Left renal pelvis (tissue), 4 donors: ENCODE data around the gene RRAD. TPM values are rescaled to one million over a fixed set of nuclear protein-coding genes. Genes with fewer than 3 reads are reported as not detected.
"Not testable (repeated sequence)": the region's sequence is repeated elsewhere in the genome, so short reads cannot be mapped to it uniquely, and the experiment has no call there.

Source experiments
- DNase-seq, 4 donors: peaks; one replicate each; pipeline ENCODE4 v3.0.0-alpha.2; 2013; ENCODE audit warnings: low read depth in 4 of 4, low spot score in 3 of 4
- polyA plus RNA-seq, 4 donors: library from polyadenylated mRNA; unstranded; fragments of 120-200 nt; gene quantifications; one replicate each; pipeline ENCODE4 v1.2.1, GENCODE V29; 2013; ENCODE audit not compliant: insufficient read length in 4 of 4

The RRAD gene
- polyA plus RNA-seq, 4 donors: 1.2 to 5.4 (median 2.1) TPM

DNA sequence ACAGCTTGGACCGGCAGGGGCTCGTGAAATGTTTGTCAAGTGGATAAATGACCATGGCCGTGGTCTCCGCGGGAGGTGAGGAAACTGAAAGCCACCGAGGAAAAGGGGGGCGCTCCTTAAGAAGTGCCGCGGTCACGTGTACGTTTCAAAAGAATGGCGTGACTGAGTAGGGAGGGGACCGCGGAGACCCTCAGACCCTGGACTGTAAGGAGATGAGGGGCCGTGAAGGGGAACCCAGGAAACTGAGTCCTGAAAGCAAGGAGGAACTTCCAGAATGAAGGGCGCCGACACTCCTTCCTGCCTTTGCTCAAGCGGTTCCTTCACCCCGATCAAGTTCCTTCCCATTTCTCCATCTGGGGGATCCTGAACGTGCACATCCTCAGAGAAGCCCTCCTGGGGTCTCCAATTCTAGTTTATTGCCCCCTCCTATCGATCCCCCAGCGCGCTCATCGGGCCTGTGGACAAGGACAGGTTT lies 9.5 kb upstream of the RRAD start:
- DNase-seq: not testable (repeated sequence)

DNA sequence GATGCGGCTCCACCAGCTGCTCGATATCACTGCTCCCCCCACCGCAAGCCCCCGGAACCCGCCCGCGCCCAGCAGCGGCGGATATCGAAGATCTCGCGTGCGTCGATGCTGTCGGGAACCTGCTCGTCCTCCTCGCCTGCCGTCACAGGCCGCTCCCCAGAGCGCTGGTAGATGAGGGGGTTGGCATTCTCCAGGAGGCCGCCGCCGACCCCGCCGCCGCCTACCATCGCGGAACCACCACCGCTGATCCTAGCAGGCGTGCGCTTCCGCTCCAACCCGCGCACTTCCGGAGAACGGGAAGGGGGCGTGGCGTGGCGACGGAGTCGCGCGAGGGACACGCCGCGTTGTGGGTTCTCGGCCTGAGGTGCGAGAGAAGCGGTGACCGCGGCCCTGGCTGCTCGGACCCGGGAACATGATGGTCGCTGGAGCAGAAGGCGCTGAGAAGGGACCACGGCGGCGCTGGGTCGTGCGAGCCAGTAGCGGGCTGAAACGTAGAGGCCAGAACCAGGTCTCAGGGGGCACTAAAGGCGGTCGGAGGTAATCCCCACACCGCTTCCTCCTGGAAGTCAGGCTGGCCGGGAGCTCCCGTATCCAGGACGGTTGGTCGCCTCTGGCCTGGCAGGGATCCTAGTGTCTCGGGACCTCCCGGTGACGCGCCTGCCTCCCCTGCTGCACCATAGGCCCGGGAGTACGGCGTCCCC lies 9.0 kb upstream of the RRAD start, which contains the start of gene CIAO2B:
Gene CIAO2B, minus strand, starts transcription at position 265 of the 701 bp plus-strand sequence. Its CDS starts 38 bp downstream, at position 227.
- DNase-seq: peak; percentile 69 to 81 (median 78)

- DNase-seq: no peak
Measured at GRCh38 chr16:66933776-66934137, 8.4 kb upstream of the RRAD start.

- DNase-seq: no peak
Measured at GRCh38 chr16:66932076-66932475, 6.7 kb upstream of the RRAD start.

DNA sequence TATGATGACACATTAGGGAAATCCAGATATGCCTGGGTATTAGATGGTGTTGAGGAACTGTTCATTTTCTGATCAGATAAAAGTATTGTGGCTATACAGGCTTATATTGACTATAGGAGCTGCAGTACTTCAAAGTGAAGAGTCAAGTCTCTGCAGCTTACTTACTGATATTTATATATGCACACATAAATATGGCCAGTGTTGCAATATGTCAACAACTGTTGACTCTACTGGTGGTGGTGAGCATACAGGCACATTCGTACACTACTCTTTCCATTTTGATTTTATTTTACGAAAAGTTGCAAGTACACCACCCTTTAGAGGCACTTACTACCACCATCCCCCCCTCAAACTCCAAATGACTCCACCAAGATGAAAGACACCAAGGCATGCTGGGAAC lies 6.3 kb upstream of the RRAD start:
- no peak for DNase-seq

DNA sequence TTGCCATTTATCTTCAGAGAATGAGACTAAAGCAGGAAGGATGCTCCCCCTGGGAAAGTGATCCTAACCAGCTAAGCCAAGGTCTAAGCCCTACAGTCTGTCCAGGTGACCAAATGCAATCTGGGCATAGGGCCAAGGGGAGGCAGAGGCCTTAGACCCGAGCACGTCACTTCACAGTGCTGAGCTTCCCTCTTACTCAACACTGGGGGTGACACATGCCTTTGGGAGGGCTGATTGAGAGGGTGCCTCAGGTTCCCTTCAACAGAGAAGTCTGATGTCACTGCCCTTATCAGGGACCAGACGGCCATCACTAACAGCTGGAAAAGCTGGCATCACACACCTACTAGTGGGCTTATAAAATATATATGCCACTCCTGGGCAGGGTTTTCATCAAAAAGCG lies 4.9 kb upstream of the RRAD start:
- DNase-seq: no peak

DNA sequence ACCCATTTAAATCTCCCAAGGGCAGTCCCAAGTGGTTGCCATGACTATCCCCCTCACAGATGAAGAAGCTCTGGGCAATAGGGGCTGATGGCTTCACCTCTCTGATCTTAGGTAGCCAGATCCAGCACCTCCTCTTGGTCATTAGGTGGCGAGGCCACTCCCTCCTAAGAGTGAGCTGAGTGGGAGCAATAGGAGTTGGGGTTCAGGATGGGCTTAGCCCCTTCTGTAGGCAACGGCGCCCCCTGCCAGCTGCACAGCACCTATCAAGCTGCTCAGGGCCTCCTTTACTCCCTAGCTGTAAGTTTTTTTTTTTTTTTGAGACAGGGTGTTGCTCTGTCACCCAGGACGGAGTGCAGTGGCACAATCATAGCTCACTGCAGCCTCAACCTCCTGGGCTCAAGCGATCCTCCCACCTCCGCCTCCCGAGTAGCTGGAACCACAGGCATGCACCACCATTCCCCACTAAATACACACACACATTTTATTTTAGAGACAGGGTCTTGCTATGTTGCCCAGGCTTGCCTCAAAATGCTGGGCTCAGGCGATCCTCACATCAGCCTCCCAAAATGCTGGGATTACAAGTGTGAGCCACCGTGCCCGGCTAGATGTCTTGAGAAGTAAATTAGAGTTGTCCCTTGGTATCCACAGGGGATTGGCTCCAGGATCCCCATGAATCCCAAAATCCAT lies 3.5 kb upstream of the RRAD start:
- DNase-seq: no peak

- no peak for DNase-seq
Measured at GRCh38 chr16:66927918-66928649, 2.7 kb upstream of the RRAD start.

DNA sequence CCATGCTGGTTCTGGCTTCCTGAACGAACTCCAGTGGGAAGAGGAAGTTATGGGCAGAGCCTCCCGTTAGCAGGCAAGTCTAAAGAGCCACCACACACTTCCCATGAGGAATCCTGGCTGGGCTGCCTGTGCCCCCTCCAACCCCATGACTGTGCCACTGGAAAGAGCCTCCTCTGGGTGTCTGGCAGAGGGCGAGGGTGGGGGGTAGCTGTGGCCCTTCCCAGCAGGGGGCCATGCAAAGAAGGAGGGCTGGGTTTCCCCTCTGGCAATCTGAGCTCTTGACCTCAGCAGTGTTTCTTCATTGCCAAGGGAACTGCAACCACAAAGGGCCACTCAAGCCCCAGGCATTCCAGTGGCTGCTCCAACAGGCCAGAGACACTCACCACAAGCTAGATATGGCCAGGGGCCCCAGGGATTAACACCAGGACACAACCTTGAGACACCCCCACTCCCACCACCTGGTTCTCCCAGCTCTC lies 1.7 kb upstream of the RRAD start:
- no peak for DNase-seq

DNA sequence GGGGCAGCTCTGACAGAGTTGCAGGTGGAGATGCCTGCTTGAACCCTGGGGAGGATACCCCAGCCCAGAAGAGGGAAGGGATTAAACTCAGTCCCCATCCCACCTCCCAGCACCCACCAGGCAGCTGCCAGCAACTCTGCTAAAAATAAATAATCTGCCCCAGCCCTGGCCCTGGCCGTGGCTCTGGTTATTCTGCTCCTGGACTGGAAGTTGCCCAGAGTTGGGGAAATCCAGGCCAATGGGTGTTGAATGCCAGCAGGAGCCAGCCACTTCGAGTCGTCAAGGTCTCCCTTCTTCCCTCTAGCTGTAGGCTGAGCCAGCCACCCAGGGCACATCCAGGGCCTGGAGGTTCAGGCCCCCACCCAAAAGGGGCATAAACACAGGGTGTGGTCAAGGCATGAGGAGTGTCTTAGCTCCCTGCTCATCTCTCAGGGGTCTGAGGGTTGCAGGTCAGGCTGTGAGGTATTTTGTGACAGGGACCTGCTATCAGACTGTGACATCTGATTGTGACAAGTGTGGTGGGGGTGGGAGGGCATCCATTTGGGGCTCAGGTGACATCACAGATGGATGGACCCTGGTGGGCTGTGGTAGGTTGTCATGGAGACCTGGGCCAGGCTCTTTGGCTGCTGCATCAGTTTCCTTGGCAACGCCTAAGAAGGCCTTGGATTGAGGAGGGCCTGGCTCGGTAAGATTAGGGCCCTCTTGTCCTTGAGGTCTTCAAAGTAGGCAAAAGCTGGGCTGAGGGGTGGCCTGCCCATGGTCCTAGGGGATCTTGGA lies 1.0 kb upstream of the RRAD start:
- no peak for DNase-seq

DNA sequence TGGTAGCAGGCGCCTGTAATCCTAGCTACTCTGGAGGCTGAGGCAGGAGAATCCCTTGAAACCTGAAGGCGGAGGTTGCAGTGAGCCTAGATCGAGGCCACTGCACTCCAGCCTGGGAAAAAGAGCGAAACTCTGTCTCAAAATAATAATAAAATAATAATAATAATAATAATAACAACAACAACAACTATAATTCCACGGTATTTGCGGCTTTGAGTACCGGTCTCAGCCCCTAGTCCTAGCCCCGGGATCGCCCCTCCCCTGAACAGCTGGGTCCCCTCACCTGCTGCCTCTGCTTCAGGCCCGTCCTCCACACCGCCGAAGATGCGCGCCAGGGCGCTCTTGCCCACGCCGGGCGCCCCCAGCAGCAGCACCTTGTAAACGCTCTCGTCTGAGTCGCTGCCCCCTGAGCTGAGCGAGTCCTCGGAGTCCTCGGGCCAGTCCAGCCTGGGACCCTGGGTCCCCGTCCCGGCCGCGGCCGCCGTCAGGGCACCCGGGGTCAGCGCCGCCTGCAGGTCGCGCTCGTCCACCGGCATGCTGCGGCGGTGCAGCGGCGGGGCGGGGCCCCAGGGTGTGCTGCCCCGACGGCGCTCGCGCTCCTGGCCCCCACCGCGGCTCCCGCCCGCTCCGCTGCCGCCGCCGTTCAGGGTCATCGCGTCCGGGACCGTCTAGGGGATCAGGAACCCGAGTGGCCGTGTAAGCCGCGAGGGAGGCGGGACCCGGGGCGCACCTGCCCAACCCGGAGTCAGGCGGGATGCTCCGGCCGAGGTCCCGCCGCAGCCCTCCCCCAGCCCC lies 611 bp downstream of the RRAD start:
- no peak for DNase-seq

GRCh38 chr16:66923866-66924265 lies 1.5 kb downstream of the RRAD start:
- no peak for DNase-seq

DNA sequence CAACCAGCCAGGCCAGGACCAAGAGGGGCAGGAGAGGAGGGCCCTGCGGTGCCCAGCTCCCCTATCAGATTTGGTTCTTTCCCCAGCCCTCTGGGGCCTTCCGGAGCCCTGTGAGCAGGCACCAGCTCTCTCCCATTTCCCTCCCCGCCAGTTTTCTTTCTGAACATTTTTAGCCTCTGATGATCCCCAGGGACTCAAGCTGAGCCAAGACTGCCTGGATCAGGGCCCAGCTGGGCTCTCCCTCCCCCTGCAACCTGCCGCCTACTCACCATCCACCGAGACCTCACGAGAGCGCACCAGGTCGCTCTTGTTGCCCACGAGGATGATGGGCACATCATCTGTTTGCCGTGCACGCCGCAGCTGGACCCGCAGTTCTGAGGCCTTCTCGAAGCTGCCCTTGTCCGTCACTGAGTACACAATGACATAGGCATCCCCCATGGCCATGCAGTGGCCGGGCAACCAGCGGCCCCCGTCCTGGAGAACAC lies 2.0 kb downstream of the RRAD start:
- DNase-seq: no peak

- DNase-seq: no peak
Measured at GRCh38 chr16:66921729-66922450, 3.4 kb downstream of the RRAD start.

GRCh38 chr16:66920924-66921680 lies 4.2 kb downstream of the RRAD start:
- DNase-seq: no peak

DNA sequence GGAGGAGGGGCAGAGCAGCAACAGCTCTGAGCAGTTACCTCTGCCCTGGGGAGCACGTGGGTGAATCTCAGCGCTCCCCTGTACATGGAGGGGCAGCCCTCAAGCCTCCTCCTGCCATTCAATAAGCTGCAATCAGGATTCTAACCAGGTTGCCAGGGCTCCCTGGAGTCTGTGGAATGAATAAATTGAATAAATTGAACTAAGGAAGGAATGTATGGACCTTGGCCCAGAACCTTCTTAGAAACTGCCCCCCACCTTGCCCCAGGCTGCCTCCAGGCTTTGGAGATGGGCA lies 5.1 kb downstream of the RRAD start:
- no peak for DNase-seq

- DNase-seq: no peak
Measured at GRCh38 chr16:66919569-66920298, 5.6 kb downstream of the RRAD start.
